Astrocyte of the cerebellum (primary cell): ENCODE data around the gene STYXL1.

ENCODE experiments used
- DNase-seq: peaks from one replicate; pipeline ENCODE4 v3.0.0-alpha.2; 2011; ENCODE audit warnings: low read depth
- H3K4me3 ChIP-seq: 2 replicates; pipeline ENCODE4 v1.5.1; 2011; ENCODE audit warnings: mild to moderate bottlenecking, low read depth, low read length, moderate library complexity
- CTCF ChIP-seq: IDR thresholded peaks from 2 replicates; pipeline ENCODE4 v1.5.1; 2012; ENCODE audit warnings: low read length, low read depth, moderate library complexity, mild to moderate bottlenecking; ENCODE audit errors: missing control alignments
- in situ Hi-C: cut with HindIII; loops from 2 replicates; pipeline ENCODE4 v1.10.0; 2017; ENCODE audit warnings: low sequenced_read_pairs

Gene STYXL1

GRCh38 chr7:75988568-75989499 lies 59.0 kb downstream of the STYXL1 start:
- in situ Hi-C loops, result no loop called here
- no peak overlapping the region for H3K4me3 ChIP-seq

DNA sequence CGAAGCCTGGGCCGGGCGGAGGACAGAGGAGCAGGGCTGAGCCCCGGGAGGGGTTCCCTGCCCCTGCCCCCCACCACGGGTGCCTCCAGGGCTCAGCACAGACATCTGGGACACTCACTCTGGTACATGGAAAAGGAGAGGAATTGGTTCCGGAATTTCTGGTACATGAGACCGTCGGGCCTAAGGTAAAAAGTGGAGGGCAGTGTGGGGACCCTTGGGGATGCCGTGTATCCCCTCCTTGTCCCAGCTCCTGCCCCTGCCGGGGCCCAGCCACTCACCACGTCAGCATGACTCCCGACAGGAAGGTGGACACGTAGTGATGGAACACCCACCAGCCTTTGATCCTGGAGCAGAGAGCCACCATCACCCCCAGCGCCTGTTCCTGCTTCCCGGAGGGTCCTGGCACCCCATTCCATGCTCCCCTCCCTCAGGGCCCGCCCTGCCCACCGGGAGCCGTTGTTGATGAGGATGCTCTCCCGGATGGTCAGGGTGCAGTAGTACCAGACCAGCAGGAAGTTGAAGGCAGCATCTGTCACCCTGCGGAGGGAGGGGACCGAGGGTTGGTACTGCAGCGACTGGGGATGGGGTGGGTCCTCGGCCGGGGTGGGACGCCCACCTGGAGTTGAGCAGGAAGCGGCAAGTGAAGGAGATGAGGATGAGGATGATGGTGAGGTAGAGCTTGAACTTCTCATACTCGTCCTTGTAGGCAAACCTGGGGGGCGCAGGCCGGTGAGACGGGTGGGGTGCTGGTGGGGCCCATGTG lies 59.8 kb downstream of the STYXL1 start:
- no peak for TF ChIP-seq CTCF
- H3K4me3 ChIP-seq, result no peak overlapping the region
- DNase-seq, result no peak
- in situ Hi-C loops, result no loop called here

More at GRCh38 chr7:75988568-75989499, 59.0 kb downstream of the STYXL1 start:
- no peak for TF ChIP-seq CTCF
- DNase-seq, result no peak

DNA sequence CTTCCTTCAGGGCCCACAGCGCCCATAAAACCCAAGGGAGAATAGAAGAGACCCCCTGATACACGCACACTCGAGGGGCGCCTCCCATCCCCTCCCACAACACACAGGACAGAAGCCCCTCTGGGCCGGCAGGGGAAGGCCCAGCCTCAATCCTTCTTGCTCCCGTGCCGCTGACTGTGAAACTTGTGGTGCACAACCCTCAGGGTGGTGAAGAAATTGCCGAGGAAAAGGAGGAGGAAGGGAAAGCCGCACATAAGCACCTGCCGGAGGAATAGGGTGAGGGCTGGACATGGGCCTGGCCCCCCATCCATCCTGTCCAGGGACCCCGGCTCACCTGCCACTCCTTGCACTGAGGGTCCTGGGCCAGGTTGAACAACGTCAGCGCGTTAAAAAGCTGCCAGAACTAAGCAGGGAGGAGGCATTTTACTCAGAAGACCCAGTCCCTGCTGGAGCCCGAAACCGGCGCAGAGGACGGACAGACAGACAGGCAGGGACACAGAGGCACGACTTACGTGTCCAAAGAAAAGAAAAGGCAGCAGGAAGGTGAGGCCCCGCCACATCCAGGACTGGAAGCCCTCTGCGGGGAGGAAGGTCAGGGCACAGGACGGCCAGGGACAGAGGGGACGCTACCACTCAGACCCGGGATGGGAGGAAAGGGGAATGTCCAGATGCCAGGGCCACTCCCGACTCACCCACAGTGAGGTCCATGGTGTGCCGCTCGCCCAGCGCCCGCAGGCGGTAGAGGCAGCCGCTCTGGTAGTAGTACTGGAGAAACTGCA lies 60.6 kb downstream of the STYXL1 start:
- in situ Hi-C loops, result no loop called here
- DNase-seq, result no peak
- no peak overlapping the region for H3K4me3 ChIP-seq
- TF ChIP-seq CTCF, result no peak

GRCh38 chr7:75986147-75986781 lies 61.5 kb downstream of the STYXL1 start:
- H3K4me3 ChIP-seq, result no peak overlapping the region
- in situ Hi-C loops, result no loop called here

GRCh38 chr7:75985518-75986146 lies 62.2 kb downstream of the STYXL1 start:
- H3K4me3 ChIP-seq, result no peak overlapping the region
- DNase-seq, result no peak
- no peak for TF ChIP-seq CTCF
- in situ Hi-C loops, result no loop called here

More at GRCh38 chr7:75986147-75986781, 61.5 kb downstream of the STYXL1 start:
- DNase-seq, result no peak
- TF ChIP-seq CTCF, result no peak
